ENCODE results near the gene ARHGAP19.

- TF ChIP-seq CTCF (IDR thresholded peaks at IDR 0.05) (no peak), POLR2A (IDR thresholded peaks at IDR 0.05; ENCODE audit: low read depth) (no peak), EP300 (IDR thresholded peaks at IDR 0.05) (no peak), POLR2AphosphoS5 (IDR thresholded peaks at IDR 0.05) (no peak)
Observed at GRCh38 chr10:97250952-97251351, 41.5 kb downstream of the ARHGAP19 start.

All from esophagus muscularis mucosa (tissue), 4 donors.